Measurements from ENCODE around the gene TM6SF1.
"Not testable (repeated sequence)": the region's sequence is repeated elsewhere in the genome, so short reads cannot be mapped to it uniquely, and the experiment has no call there.

TM6SF1 gene

GRCh38 chr15:83118291-83118827, 10.9 kb downstream of the TM6SF1 start:
- DNase-seq: no peak

GRCh38 chr15:83118968-83119367, 11.5 kb downstream of the TM6SF1 start:
- no peak for DNase-seq

GRCh38 chr15:83119968-83120581, 12.6 kb downstream of the TM6SF1 start:
- DNase-seq: no peak

GRCh38 chr15:83123529-83123928, 16.1 kb downstream of the TM6SF1 start:
- no peak for DNase-seq

GRCh38 chr15:83127547-83128150, 20.2 kb downstream of the TM6SF1 start:
- no peak for DNase-seq

- no peak for DNase-seq
Measured at GRCh38 chr15:83129791-83130190, 22.3 kb downstream of the TM6SF1 start.

- no peak for DNase-seq
Measured at GRCh38 chr15:83132861-83133523, 25.5 kb downstream of the TM6SF1 start.

- DNase-seq: not testable (repeated sequence)
Measured at GRCh38 chr15:83142151-83142550, 34.7 kb downstream of the TM6SF1 start.

GRCh38 chr15:83144771-83145170, 37.3 kb downstream of the TM6SF1 start:
- no peak for DNase-seq

GRCh38 chr15:83153288-83153687, 45.8 kb downstream of the TM6SF1 start:
- DNase-seq: no peak

GRCh38 chr15:83155942-83156341, 48.5 kb downstream of the TM6SF1 start:
- no peak for DNase-seq

- DNase-seq: peak; percentile 14
Measured at GRCh38 chr15:83158393-83158792, 50.9 kb downstream of the TM6SF1 start.

GRCh38 chr15:83160741-83161140, 53.3 kb downstream of the TM6SF1 start:
- no peak for DNase-seq

GRCh38 chr15:83163032-83163431, 55.6 kb downstream of the TM6SF1 start:
- DNase-seq: no peak

- DNase-seq: peak; percentile 72
Measured at GRCh38 chr15:83164111-83164770, 56.8 kb downstream of the TM6SF1 start.

- DNase-seq: no peak
Measured at GRCh38 chr15:83164771-83165404, 57.4 kb downstream of the TM6SF1 start.

- DNase-seq: no peak
Measured at GRCh38 chr15:83166218-83166617, 58.8 kb downstream of the TM6SF1 start.

- no peak for DNase-seq
Measured at GRCh38 chr15:83166830-83167229, 59.4 kb downstream of the TM6SF1 start.

GRCh38 chr15:83169576-83169975, 62.1 kb downstream of the TM6SF1 start:
- not testable (repeated sequence) for DNase-seq

GRCh38 chr15:83170474-83171165, 63.2 kb downstream of the TM6SF1 start:
- no peak for DNase-seq

- peak; percentile 33 for DNase-seq
Measured at GRCh38 chr15:83174891-83175290, 67.4 kb downstream of the TM6SF1 start.

GRCh38 chr15:83178390-83178789, 70.9 kb downstream of the TM6SF1 start:
- no peak for DNase-seq

Data from fibroblast of skin of abdomen (primary cell).